HEK293 (cell line): Measurements from ENCODE around the gene MLH3.

Experiments
- CTCF ChIA-PET: fragments of 350-600 bp; formaldehyde crosslinking; extraction: SDS; loops from one replicate; lab custom pipeline; 2021; ENCODE audit warnings: antibody characterized with exemption; lab: Yijun Ruan, JAX
- POLR2A ChIA-PET: fragments of 300-600 bp; formaldehyde crosslinking; extraction: SDS; loops from one replicate; lab custom pipeline; 2020; ENCODE audit warnings: antibody characterized with exemption, inconsistent platforms; lab: Yijun Ruan, JAX
- H3K27ac ChIP-seq: fragments of 200-500 bp; sonication (Bioruptor generic); 2 replicates; pipeline ENCODE4 v1.5.1; 2014; ENCODE audit warnings: low read depth, low read length, control low read depth, inconsistent platforms; ENCODE audit errors: extremely low read depth
- H3K36me3 ChIP-seq, 2 experiments: fragments of 200-500 bp in 1 of 2; sonication (Bioruptor generic) in 1 of 2; 1 replicate in 1 of 2; 2 replicates in 1 of 2; pipeline ENCODE4 v1.5.1; 2014 to 2017; ENCODE audit warnings: inconsistent platforms in 2 of 2, low read length in 2 of 2; ENCODE audit not compliant: control insufficient read depth in 2 of 2, insufficient read depth in 1 of 2
- H3K4me1 ChIP-seq: fragments of 200-500 bp; sonication (Bioruptor generic); 2 replicates; pipeline ENCODE4 v1.5.1; 2014; ENCODE audit warnings: mild to moderate bottlenecking, low read length, inconsistent platforms; ENCODE audit not compliant: control insufficient read depth, insufficient read depth
- H3K4me3 ChIP-seq: 2 replicates; pipeline ENCODE4 v1.5.1; 2011; ENCODE audit warnings: low read depth, mild to moderate bottlenecking, control low read depth, low read length, moderate library complexity
- H3K9me3 ChIP-seq: fragments of 200-500 bp; sonication (Bioruptor generic); 2 replicates; pipeline ENCODE4 v1.5.1; 2014; ENCODE audit warnings: low read depth, low read length, inconsistent platforms; ENCODE audit not compliant: control insufficient read depth, insufficient read depth
- BCL11B ChIP-seq: fragments of 450-650 bp; formaldehyde crosslinking; IDR thresholded peaks from 2 replicates; pipeline ENCODE4 v1.5.1; 2016; ENCODE audit warnings: low read depth, missing biosample characterization, missing genetic modification characterization
- HOXC10 ChIP-seq: sonication (generic); formaldehyde crosslinking; IDR thresholded peaks from 2 replicates; pipeline ENCODE4 v1.8.1; 2023; ENCODE audit warnings: mild to moderate bottlenecking, missing genetic modification reagents
- SP2 ChIP-seq: fragments of 450-650 bp; formaldehyde crosslinking; IDR thresholded peaks from 2 replicates; pipeline ENCODE4 v1.5.1; 2016; ENCODE audit warnings: missing biosample characterization, missing genetic modification characterization
- WT1 ChIP-seq: fragments of 450-650 bp; formaldehyde crosslinking; IDR thresholded peaks from 2 replicates; pipeline ENCODE4 v1.5.1; 2016; ENCODE audit warnings: missing biosample characterization, missing genetic modification characterization
- ZBTB1 ChIP-seq: fragments of 450-650 bp; formaldehyde crosslinking; IDR thresholded peaks from 2 replicates; pipeline ENCODE4 v1.5.1; 2016; ENCODE audit warnings: missing biosample characterization, missing genetic modification characterization
- ZBTB11 ChIP-seq: fragments of 450-650 bp; formaldehyde crosslinking; conservative IDR thresholded peaks from 2 replicates; pipeline ENCODE4 v1.5.1; 2016; ENCODE audit warnings: low read depth, missing biosample characterization, missing genetic modification characterization
- ZBTB21 ChIP-seq: fragments of 450-650 bp; formaldehyde crosslinking; IDR thresholded peaks from 2 replicates; pipeline ENCODE4 v1.5.1; 2017; ENCODE audit warnings: missing biosample characterization, missing genetic modification characterization
- ZBTB6 ChIP-seq: fragments of 450-650 bp; formaldehyde crosslinking; IDR thresholded peaks from 2 replicates; pipeline ENCODE4 v1.5.1; 2017; ENCODE audit warnings: missing biosample characterization, missing genetic modification characterization
- ZBTB7A ChIP-seq: fragments of 450-650 bp; formaldehyde crosslinking; IDR thresholded peaks from 2 replicates; pipeline ENCODE4 v1.5.1; 2016; ENCODE audit warnings: low read depth, missing biosample characterization, missing genetic modification characterization
- ZEB2 ChIP-seq: fragments of 450-650 bp; formaldehyde crosslinking; IDR thresholded peaks from 2 replicates; pipeline ENCODE4 v1.5.1; 2016; ENCODE audit warnings: missing biosample characterization, missing genetic modification characterization
- ZNF169 ChIP-seq: fragments of 450-650 bp; formaldehyde crosslinking; IDR thresholded peaks from 2 replicates; pipeline ENCODE4 v1.5.1; 2016; ENCODE audit warnings: missing biosample characterization, missing genetic modification characterization
- ZNF214 ChIP-seq: fragments of 450-650 bp; formaldehyde crosslinking; IDR thresholded peaks from 2 replicates; pipeline ENCODE4 v1.5.1; 2017; ENCODE audit warnings: missing biosample characterization, mild to moderate bottlenecking, missing genetic modification characterization, borderline replicate concordance
- ZNF24 ChIP-seq: fragments of 450-650 bp; formaldehyde crosslinking; IDR thresholded peaks from 2 replicates; pipeline ENCODE4 v1.5.1; 2016; ENCODE audit warnings: missing biosample characterization, missing genetic modification characterization
- ZNF426 ChIP-seq: fragments of 450-650 bp; formaldehyde crosslinking; IDR thresholded peaks from 2 replicates; pipeline ENCODE4 v1.5.1; 2017; ENCODE audit warnings: missing biosample characterization, missing genetic modification characterization, mild to moderate bottlenecking, inconsistent platforms, moderate library complexity
- ZNF488 ChIP-seq: fragments of 450-650 bp; formaldehyde crosslinking; IDR thresholded peaks from 2 replicates; pipeline ENCODE4 v1.5.1; 2016; ENCODE audit warnings: missing biosample characterization, missing genetic modification characterization
- ZNF510 ChIP-seq: fragments of 450-650 bp; formaldehyde crosslinking; IDR thresholded peaks from 2 replicates; pipeline ENCODE4 v1.5.1; 2018; ENCODE audit warnings: mild to moderate bottlenecking, missing genetic modification characterization, missing biosample characterization; ENCODE audit not compliant: insufficient replicate concordance
- ZNF580 ChIP-seq: fragments of 450-650 bp; formaldehyde crosslinking; IDR thresholded peaks from 2 replicates; pipeline ENCODE4 v1.5.1; 2016; ENCODE audit warnings: missing biosample characterization, missing genetic modification characterization
- ZNF629 ChIP-seq: fragments of 450-650 bp; formaldehyde crosslinking; IDR thresholded peaks from 2 replicates; pipeline ENCODE4 v1.5.1; 2017; ENCODE audit warnings: missing biosample characterization, missing genetic modification characterization
- ZNF76 ChIP-seq: fragments of 450-650 bp; formaldehyde crosslinking; IDR thresholded peaks from 2 replicates; pipeline ENCODE4; 2016; ENCODE audit warnings: low read depth, missing biosample characterization, missing genetic modification characterization, borderline replicate concordance
- ZNF768 ChIP-seq: fragments of 450-650 bp; formaldehyde crosslinking; IDR thresholded peaks from 2 replicates; pipeline ENCODE4 v1.5.1; 2018; ENCODE audit warnings: missing biosample characterization, mild to moderate bottlenecking, missing genetic modification characterization
- ZNF791 ChIP-seq: fragments of 450-650 bp; formaldehyde crosslinking; IDR thresholded peaks from 2 replicates; pipeline ENCODE4 v1.5.1; 2016; ENCODE audit warnings: missing biosample characterization, missing genetic modification characterization
- TF ChIP-seq, protein P1 (sequence below): fragments of 450-650 bp; IDR thresholded peaks from 2 replicates; pipeline ENCODE4 v1.5.1; 2018; ENCODE audit warnings: missing biosample characterization, mild to moderate bottlenecking, missing genetic modification characterization
- TF ChIP-seq, protein P2 (sequence below): fragments of 450-650 bp; formaldehyde crosslinking; IDR thresholded peaks from 2 replicates; pipeline ENCODE4 v1.5.1; 2016; ENCODE audit warnings: missing biosample characterization, missing genetic modification characterization
- TF ChIP-seq, protein P3 (sequence below): fragments of 450-650 bp; formaldehyde crosslinking; IDR thresholded peaks from 2 replicates; pipeline ENCODE4 v1.5.1; 2016; ENCODE audit warnings: missing biosample characterization, missing genetic modification characterization, low read depth

MLH3 gene

DNA sequence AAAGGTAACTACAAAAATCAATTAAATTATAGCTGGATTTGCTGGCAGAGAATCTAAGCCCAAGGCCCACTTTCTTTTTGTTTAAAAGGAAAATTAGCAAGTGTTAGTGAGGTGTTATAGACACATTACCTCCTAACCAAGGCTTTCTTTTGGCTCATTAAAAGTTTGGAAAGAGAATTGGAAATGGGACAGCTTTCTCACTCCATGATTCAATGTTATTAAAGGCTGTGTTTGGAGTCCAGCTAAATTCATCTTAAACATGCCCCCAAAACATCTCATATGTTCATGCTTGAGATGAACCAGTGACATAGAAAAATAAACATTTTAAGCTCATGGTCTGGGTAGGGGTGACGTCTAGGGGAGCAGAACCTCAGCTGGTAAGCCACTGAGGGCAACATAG is 82.5 kb downstream of the MLH3 start:
- no peaks in the 10 kb centered on the region for H3K4me1 ChIP-seq
- H3K36me3 ChIP-seq = no peaks in the 10 kb centered on the region
- CTCF ChIA-PET = interaction anchor here (0.8 to 1.0 kb wide), 2 partner anchors 28 to 146 kb away, joined by 3 read pairs; no protein-coding TSS in a partner anchor
- no peak overlapping the region for H3K27ac ChIP-seq
- no peaks in the 10 kb centered on the region for H3K9me3 ChIP-seq
- TF ChIP-seq ZNF24 (tag by site-specific recombination) (no peak), ZNF791 (tag by site-specific recombination) (no peak), ZNF214 (tag by site-specific recombination) (no peak), ZBTB7A (tag by site-specific recombination) (no peak), SP2 (no peak), ZBTB6 (tag by site-specific recombination) (no peak), ZEB2 (tag by site-specific recombination) (no peak), ZNF510 (no peak), ZBTB11 (tag by site-specific recombination) (no peak), HOXC10 (CRISPR knock-in tag) (no peak), ZBTB1 (no peak), ZNF169 (tag by site-specific recombination) (no peak), BCL11B (tag by site-specific recombination) (no peak), ZNF76 (tag by site-specific recombination) (no peak)
- TF ChIP-seq, protein P1, sequence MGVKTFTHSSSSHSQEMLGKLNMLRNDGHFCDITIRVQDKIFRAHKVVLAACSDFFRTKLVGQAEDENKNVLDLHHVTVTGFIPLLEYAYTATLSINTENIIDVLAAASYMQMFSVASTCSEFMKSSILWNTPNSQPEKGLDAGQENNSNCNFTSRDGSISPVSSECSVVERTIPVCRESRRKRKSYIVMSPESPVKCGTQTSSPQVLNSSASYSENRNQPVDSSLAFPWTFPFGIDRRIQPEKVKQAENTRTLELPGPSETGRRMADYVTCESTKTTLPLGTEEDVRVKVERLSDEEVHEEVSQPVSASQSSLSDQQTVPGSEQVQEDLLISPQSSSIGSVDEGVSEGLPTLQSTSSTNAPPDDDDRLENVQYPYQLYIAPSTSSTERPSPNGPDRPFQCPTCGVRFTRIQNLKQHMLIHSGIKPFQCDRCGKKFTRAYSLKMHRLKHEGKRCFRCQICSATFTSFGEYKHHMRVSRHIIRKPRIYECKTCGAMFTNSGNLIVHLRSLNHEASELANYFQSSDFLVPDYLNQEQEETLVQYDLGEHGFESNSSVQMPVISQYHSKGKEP (tag by site-specific recombination) = no peak
- H3K4me3 ChIP-seq = no peak overlapping the region
- POLR2A ChIA-PET = interaction anchor here (0.7 kb wide), 1 partner anchor 34 kb away, joined by 3 read pairs; the partner anchor contains the start of gene EIF2B2

GRCh38 chr14:74965486-74966153 is 85.6 kb downstream of the MLH3 start:
- no peak overlapping the region for H3K27ac ChIP-seq

More at GRCh38 chr14:74965486-74966153, 85.6 kb downstream of the MLH3 start:
- H3K4me1 ChIP-seq = no peaks in the 10 kb centered on the region
- CTCF ChIA-PET = interaction anchor here (0.5 kb wide), 1 partner anchor 123 kb away, joined by 4 read pairs; no protein-coding TSS in a partner anchor
- TF ChIP-seq ZNF488 (tag by site-specific recombination) (no peak), ZNF426 (tag by site-specific recombination) (no peak), ZBTB21 (tag by site-specific recombination) (peak; percentile 30; the same call in 1 of the 2 replicates), ZNF580 (0 out of 2 replicates have a peak, but pooled peaks have one; percentile 24), WT1 (tag by site-specific recombination) (no peak), ZNF629 (peak; percentile 51), ZNF768 (tag by site-specific recombination) (peak; percentile 68; the same call in 1 of the 2 replicates)
- TF ChIP-seq, protein P2, sequence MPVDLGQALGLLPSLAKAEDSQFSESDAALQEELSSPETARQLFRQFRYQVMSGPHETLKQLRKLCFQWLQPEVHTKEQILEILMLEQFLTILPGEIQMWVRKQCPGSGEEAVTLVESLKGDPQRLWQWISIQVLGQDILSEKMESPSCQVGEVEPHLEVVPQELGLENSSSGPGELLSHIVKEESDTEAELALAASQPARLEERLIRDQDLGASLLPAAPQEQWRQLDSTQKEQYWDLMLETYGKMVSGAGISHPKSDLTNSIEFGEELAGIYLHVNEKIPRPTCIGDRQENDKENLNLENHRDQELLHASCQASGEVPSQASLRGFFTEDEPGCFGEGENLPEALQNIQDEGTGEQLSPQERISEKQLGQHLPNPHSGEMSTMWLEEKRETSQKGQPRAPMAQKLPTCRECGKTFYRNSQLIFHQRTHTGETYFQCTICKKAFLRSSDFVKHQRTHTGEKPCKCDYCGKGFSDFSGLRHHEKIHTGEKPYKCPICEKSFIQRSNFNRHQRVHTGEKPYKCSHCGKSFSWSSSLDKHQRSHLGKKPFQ (tag by site-specific recombination) = no peak
- TF ChIP-seq, protein P3, sequence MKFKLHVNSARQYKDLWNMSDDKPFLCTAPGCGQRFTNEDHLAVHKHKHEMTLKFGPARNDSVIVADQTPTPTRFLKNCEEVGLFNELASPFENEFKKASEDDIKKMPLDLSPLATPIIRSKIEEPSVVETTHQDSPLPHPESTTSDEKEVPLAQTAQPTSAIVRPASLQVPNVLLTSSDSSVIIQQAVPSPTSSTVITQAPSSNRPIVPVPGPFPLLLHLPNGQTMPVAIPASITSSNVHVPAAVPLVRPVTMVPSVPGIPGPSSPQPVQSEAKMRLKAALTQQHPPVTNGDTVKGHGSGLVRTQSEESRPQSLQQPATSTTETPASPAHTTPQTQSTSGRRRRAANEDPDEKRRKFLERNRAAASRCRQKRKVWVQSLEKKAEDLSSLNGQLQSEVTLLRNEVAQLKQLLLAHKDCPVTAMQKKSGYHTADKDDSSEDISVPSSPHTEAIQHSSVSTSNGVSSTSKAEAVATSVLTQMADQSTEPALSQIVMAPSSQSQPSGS (tag by site-specific recombination) = 0 out of 2 replicates have a peak, but pooled peaks have one; percentile 10
- POLR2A ChIA-PET = interaction anchor here (1.2 kb wide), 1 partner anchor 10 kb away, joined by 5 read pairs; the partner anchor contains the start of gene PGF
- H3K4me3 ChIP-seq = no peak overlapping the region
- no peaks in the 10 kb centered on the region for H3K9me3 ChIP-seq
- no peaks in the 10 kb centered on the region for H3K36me3 ChIP-seq
